Naive thymus-derived CD4-positive, alpha-beta T cell (primary cell): ENCODE measurements around the gene CDC25B. TPM values are rescaled to one million over a fixed set of nuclear protein-coding genes. Genes with fewer than 3 reads are reported as not detected.
A peak's percentile ranks its signal among the peaks of the same experiment; 100 is the strongest.

Source experiments
- ATAC-seq: fragments of 150-1000 bp; cut with Tn5 transposase; 2 replicates; pipeline ENCODE4 v1.10.0; 2021; ENCODE audit warnings: mild to moderate bottlenecking, moderate library complexity
- CTCF ChIA-PET: fragments of 350-600 bp; sonication (Branson Sonifier 250); formaldehyde crosslinking; loops from one replicate; lab custom pipeline; 2021; ENCODE audit warnings: antibody characterized with exemption; lab: Charles Lee
- POLR2A ChIA-PET: fragments of 350-600 bp; sonication (Branson Sonifier 250); formaldehyde crosslinking; loops from one replicate; lab custom pipeline; 2021; ENCODE audit warnings: antibody characterized with exemption, inconsistent platforms; lab: Charles Lee
- DNase-seq, 9 donors: peaks; one replicate each; pipeline versions ENCODE4 v3.0.0 to v3.0.0-alpha.2; 2020 to 2022; ENCODE audit warnings: mixed read lengths in 1 of 9
- H3K27ac ChIP-seq: one replicate; pipeline ENCODE4 v1.7.0; 2013; ENCODE audit warnings: mild to moderate bottlenecking, low read depth, low read length, moderate library complexity
- H3K27me3 ChIP-seq, 2 donors: one replicate each; pipeline ENCODE4 v1.7.0; 2013; ENCODE audit warnings: low read length in 2 of 2, mild to moderate bottlenecking in 2 of 2, moderate library complexity in 2 of 2; ENCODE audit not compliant: control insufficient read depth in 2 of 2, insufficient read depth in 2 of 2
- H3K36me3 ChIP-seq, 3 experiments: 1 replicate in 2 of 3; 2 replicates in 1 of 3; pipeline ENCODE4 v1.7.0; 2013; ENCODE audit warnings: low read length in 3 of 3, mild to moderate bottlenecking in 3 of 3, moderate library complexity in 1 of 3; ENCODE audit not compliant: insufficient read depth in 3 of 3, control insufficient read depth in 2 of 3
- H3K4me1 ChIP-seq, 2 donors: one replicate each; pipeline ENCODE4 v1.7.0; 2013; ENCODE audit warnings: low read length in 2 of 2, mild to moderate bottlenecking in 2 of 2, moderate library complexity in 1 of 2; ENCODE audit not compliant: control insufficient read depth in 2 of 2, insufficient read depth in 2 of 2
- H3K4me3 ChIP-seq: 2 replicates; pipeline ENCODE4 v1.7.0; 2013; ENCODE audit warnings: mild to moderate bottlenecking, low read length
- H3K9me3 ChIP-seq, 3 experiments: 1 replicate in 2 of 3; 2 replicates in 1 of 3; pipeline ENCODE4 v1.7.0; 2013; ENCODE audit warnings: low read length in 3 of 3; ENCODE audit not compliant: control insufficient read depth in 2 of 3
- H3K27ac Mint-ChIP-seq, 9 donors: one replicate each; pipeline ENCODE4 v1.8.0; 2020 to 2022; ENCODE audit warnings: mixed read lengths in 9 of 9, mild to moderate bottlenecking in 8 of 9, moderate library complexity in 5 of 9, inconsistent platforms in 2 of 9
- H3K27me3 Mint-ChIP-seq, 5 donors: one replicate each; pipeline ENCODE4 v1.8.0; 2021 to 2022; ENCODE audit warnings: mixed read lengths in 5 of 5, mild to moderate bottlenecking in 1 of 5
- H3K36me3 Mint-ChIP-seq, 5 donors: one replicate each; pipeline ENCODE4 v1.8.0; 2020 to 2022; ENCODE audit warnings: mixed read lengths in 5 of 5, mild to moderate bottlenecking in 3 of 5, inconsistent platforms in 1 of 5
- H3K4me1 Mint-ChIP-seq, 7 donors: one replicate each; pipeline ENCODE4 v1.8.0; 2020 to 2022; ENCODE audit warnings: mixed read lengths in 7 of 7, mild to moderate bottlenecking in 3 of 7, inconsistent platforms in 1 of 7
- H3K4me3 Mint-ChIP-seq, 10 donors: one replicate each; pipeline ENCODE4 v1.8.0; 2020 to 2022; ENCODE audit warnings: mild to moderate bottlenecking in 10 of 10, mixed read lengths in 10 of 10, moderate library complexity in 6 of 10, inconsistent platforms in 2 of 10
- H3K9me3 Mint-ChIP-seq, 11 donors: one replicate each; pipeline ENCODE4 v1.8.0; 2020 to 2022; ENCODE audit warnings: mixed read lengths in 11 of 11, mild to moderate bottlenecking in 4 of 11, inconsistent platforms in 1 of 11, moderate library complexity in 1 of 11
- intact Hi-C, 2 donors: fragments of 100-400 bp; cut with micrococcal nuclease; formaldehyde crosslinking; loops; one replicate each; pipeline ENCODE4 v1.15.1; 2023
- polyA plus RNA-seq, 2 donors: library from polyadenylated mRNA; unstranded; fragments of 300-500 nt; fragmentation: Illumina TruSeq; gene quantifications; one replicate each; pipeline ENCODE4 v1.2.3, GENCODE V29; 2021
- total RNA-seq, 6 experiments: library from RNA in 5 of 6; stranded (reverse) in 5 of 6; gene quantifications; 1 replicate in 5 of 6; 2 replicates in 1 of 6; pipeline ENCODE4 v1.2.3 and lab custom pipeline; 2021 to 2026

Gene CDC25B
- total and polyA plus RNA-seq, 7 experiments from 2014 or later = 37.0 to 392 (median 174) TPM

DNA sequence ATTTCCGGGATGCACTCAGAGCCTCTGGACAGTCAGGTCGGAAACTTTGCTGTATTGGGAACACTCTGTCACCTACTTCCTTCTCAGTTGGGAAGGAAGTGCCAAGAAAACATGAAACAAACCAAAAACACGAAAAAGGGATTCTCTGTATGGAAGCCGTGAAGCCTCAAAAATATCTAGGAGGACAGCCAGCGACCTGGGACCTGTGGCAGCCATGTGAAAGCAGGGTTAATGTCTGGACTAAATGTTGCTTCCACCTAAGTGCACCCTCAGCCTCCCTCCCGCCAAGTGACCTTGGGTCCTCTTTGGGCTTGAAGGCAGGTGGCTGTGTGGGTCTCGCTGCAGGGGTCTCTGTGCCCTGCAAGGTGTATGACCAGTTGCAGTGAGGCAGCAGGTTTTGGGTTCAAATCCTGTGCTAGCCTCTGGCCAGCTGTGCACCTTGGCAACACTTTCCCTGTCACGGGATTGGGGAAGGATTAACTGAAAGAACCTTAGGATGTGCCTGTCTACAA, 51.4 kb downstream of the CDC25B start:
- Histone ChIP-seq H3K4me3 (peak overlapping the region; percentile 86), H3K27me3 (no peaks in the 10 kb centered on the region), H3K9me3 (no peaks in the 10 kb centered on the region), H3K36me3 (peaks cover 0 to 9% (median 0%) of the 10 kb centered on the region in 3 experiments), H3K4me1 (peaks cover 0 to 10% of the 10 kb centered on the region in 2 donors), H3K27ac (peak overlapping the region; percentile 96)
- no peaks in the 10 kb centered on the region for H3K9me3 Mint-ChIP-seq
- ChIA-PET POLR2A (interaction anchor here (1.0 to 1.1 kb wide), 3 partner anchors 12 to 61 kb away, joined by 3 read pairs; partner anchors contain the start of gene CENPB), CTCF (no interaction called here)
- H3K4me1 Mint-ChIP-seq = peaks cover 16 to 30% (median 27%) of the 10 kb centered on the region in 7 donors
- ATAC-seq (no peak), DNase-seq (no peak)
- no peaks in the 10 kb centered on the region for H3K27me3 Mint-ChIP-seq
- H3K4me3 Mint-ChIP-seq = peak overlapping the region; percentile 85 to 93 (median 90)
- peak overlapping the region; percentile 59 to 95 (median 90) for H3K27ac Mint-ChIP-seq
- peaks cover 0 to 6% (median 0%) of the 10 kb centered on the region in 5 donors for H3K36me3 Mint-ChIP-seq
- intact Hi-C loops = loop anchor here (2.0 to 5.0 kb wide), 4 partner anchors 40 to 95 kb away; partner anchors contain the start of genes ADISSP (in 1 of the 2), CENPB (in 1 of the 2) and PANK2 (in 1 of the 2)

- H3K36me3 ChIP-seq = peaks cover 0 to 9% (median 0%) of the 10 kb centered on the region in 3 experiments
- intact Hi-C loops = loop anchor here in 1 of 2 donors (5.0 kb wide), 2 partner anchors 39 to 81 kb away; partner anchors contain the start of genes ADISSP and PANK2
- no peak for DNase-seq
- Mint-ChIP-seq H3K9me3 (no peaks in the 10 kb centered on the region), H3K27me3 (no peaks in the 10 kb centered on the region), H3K27ac (peak overlapping the region; percentile 59 to 95 (median 89)), H3K4me3 (peak overlapping the region; percentile 85 to 93 (median 90)), H3K36me3 (peaks cover 0 to 6% (median 0%) of the 10 kb centered on the region in 5 donors), H3K4me1 (peaks cover 16 to 30% (median 27%) of the 10 kb centered on the region in 7 donors)
- ChIA-PET CTCF (no interaction called here), POLR2A (interaction anchor here (1.0 kb wide), 1 partner anchor 9 kb away, joined by 5 read pairs; no protein-coding TSS in a partner anchor)
- H3K27me3 ChIP-seq = no peaks in the 10 kb centered on the region
- no peak overlapping the region for H3K4me3 ChIP-seq
- ATAC-seq = no peak
- no peak overlapping the region for H3K27ac ChIP-seq
- H3K4me1 ChIP-seq = peaks cover 0 to 10% of the 10 kb centered on the region in 2 donors
- no peaks in the 10 kb centered on the region for H3K9me3 ChIP-seq
These were observed 52.5 kb downstream of the CDC25B start for GRCh38 chr20:3848565-3848964.

GRCh38 chr20:3854462-3854871, 58.4 kb downstream of the CDC25B start:
- no peak overlapping the region for H3K4me3 ChIP-seq
- Mint-ChIP-seq H3K36me3 (peaks cover 4 to 20% (median 14%) of the 10 kb centered on the region in 5 donors), H3K4me1 (peaks cover 12 to 22% (median 16%) of the 10 kb centered on the region in 7 donors), H3K4me3 (no peak overlapping the region), H3K27me3 (no peaks in the 10 kb centered on the region), H3K27ac (peak overlapping the region in 3 of 9 donors; percentile 33 to 41 (median 33)), H3K9me3 (no peaks in the 10 kb centered on the region)
- ATAC-seq (peak; percentile 48), DNase-seq (no peak)
- no peak overlapping the region for H3K27ac ChIP-seq
- intact Hi-C loops = no loop called here
- H3K27me3 ChIP-seq = no peaks in the 10 kb centered on the region
- H3K36me3 ChIP-seq = peaks cover 3 to 38% (median 9%) of the 10 kb centered on the region in 3 experiments
- H3K4me1 ChIP-seq = peaks cover 0 to 3% of the 10 kb centered on the region in 2 donors
- no peaks in the 10 kb centered on the region for H3K9me3 ChIP-seq
- CTCF ChIA-PET = interaction anchor here (0.6 to 2.7 kb wide), 11 partner anchors 8 to 166 kb away, joined by 3 to 16 read pairs (median 4); partner anchors contain the start of genes ADISSP and AP5S1
- POLR2A ChIA-PET = interaction anchor here (0.6 to 1.6 kb wide), 9 partner anchors 9 to 102 kb away, joined by 3 to 8 read pairs (median 3); partner anchors contain the start of genes ADISSP and CDC25B

Other genes with a start within 250 kb of the CDC25B start
- gene GFRA4, start 132.9 kb upstream of the CDC25B start, total RNA-seq = not detected
- not detected for gene GFRA4, start 132.9 kb upstream of the CDC25B start, polyA plus RNA-seq
- under 1 TPM in 1 of 5 experiments, not detected in 4; 0.20 TPM for gene ADAM33, start 114.3 kb upstream of the CDC25B start, total RNA-seq
- gene ADAM33, start 114.3 kb upstream of the CDC25B start, polyA plus RNA-seq = not detected
- gene SIGLEC1, start 83.7 kb upstream of the CDC25B start, total RNA-seq = 1 to 10 TPM in 2 of 5 experiments, under 1 TPM in 2, not detected in 1; 0.34 to 2.1 (median 1.1) TPM
- not detected for gene SIGLEC1, start 83.7 kb upstream of the CDC25B start, polyA plus RNA-seq
- gene HSPA12B, start 63.6 kb upstream of the CDC25B start, total RNA-seq = not detected
- under 1 TPM; 0.09 to 0.20 TPM for gene HSPA12B, start 63.6 kb upstream of the CDC25B start, polyA plus RNA-seq
- 10 to 100 TPM; 14.0 to 27.4 (median 18.4) TPM for gene ADISSP, start 28.6 kb upstream of the CDC25B start, total RNA-seq
- gene ADISSP, start 28.6 kb upstream of the CDC25B start, polyA plus RNA-seq = 10 to 100 TPM; 20.7 to 21.7 TPM
- under 1 TPM in 3 of 5 experiments, not detected in 2; 0.24 to 0.32 (median 0.29) TPM for gene SPEF1, start 14.9 kb upstream of the CDC25B start, total RNA-seq
- not detected for gene SPEF1, start 14.9 kb upstream of the CDC25B start, polyA plus RNA-seq
- 10 to 100 TPM; 35.3 to 73.6 (median 50.0) TPM for gene CENPB, start 9.6 kb upstream of the CDC25B start, total RNA-seq
- 1 to 10 TPM; 1.3 to 1.8 TPM for gene CENPB, start 9.6 kb upstream of the CDC25B start, polyA plus RNA-seq
- 10 to 100 TPM in 4 of 5 experiments, 1 to 10 TPM in 1; 7.9 to 14.0 (median 10.8) TPM for gene AP5S1, start 24.2 kb downstream of the CDC25B start, total RNA-seq
- 10 to 100 TPM; 19.8 to 25.9 TPM for gene AP5S1, start 24.2 kb downstream of the CDC25B start, polyA plus RNA-seq
- gene MAVS, start 50.5 kb downstream of the CDC25B start, total RNA-seq = 10 to 100 TPM; 23.3 to 49.9 (median 41.5) TPM
- 10 to 100 TPM in 1 of 2 donors, 1 to 10 TPM in 1; 3.5 to 10.1 TPM for gene MAVS, start 50.5 kb downstream of the CDC25B start, polyA plus RNA-seq
- gene PANK2, start 93.1 kb downstream of the CDC25B start, total RNA-seq = 10 to 100 TPM; 42.4 to 69.7 (median 59.1) TPM
- gene PANK2, start 93.1 kb downstream of the CDC25B start, polyA plus RNA-seq = 10 to 100 TPM; 39.0 to 46.9 TPM
- 10 to 100 TPM in 4 of 5 experiments, 1 to 10 TPM in 1; 6.8 to 22.5 (median 19.4) TPM for gene RNF24, start 219.2 kb downstream of the CDC25B start, total RNA-seq
- 10 to 100 TPM in 1 of 2 donors, 1 to 10 TPM in 1; 9.1 to 12.2 TPM for gene RNF24, start 219.2 kb downstream of the CDC25B start, polyA plus RNA-seq